GM12892 (cell line): ENCODE data around the gene ADAMTS13.

Source experiments
- POLR2A ChIP-seq: IDR thresholded peaks from 2 replicates; pipeline ENCODE4 v1.6.1; 2011; ENCODE audit warnings: low read depth, low read length, control low read depth
- POLR2AphosphoS5 ChIP-seq: IDR thresholded peaks from 2 replicates; pipeline ENCODE4 v1.6.1; 2011; ENCODE audit warnings: low read depth, low read length, control low read depth
- TAF1 ChIP-seq: IDR thresholded peaks from 2 replicates; pipeline ENCODE4 v1.6.1; 2011; ENCODE audit warnings: low read depth, mild to moderate bottlenecking, control low read depth, low read length, borderline replicate concordance

GRCh38 chr9:133478851-133479711 lies 56.9 kb downstream of the ADAMTS13 start, which contains the start of gene SLC2A6:
- TF ChIP-seq POLR2A (peak; percentile 79), POLR2AphosphoS5 (no peak), TAF1 (peak; percentile 62; the same call in 1 of the 2 replicates)
